ENCODE data around the gene PPT2. TPM values are rescaled to one million over a fixed set of nuclear protein-coding genes. Genes with fewer than 3 reads are reported as not detected.
"Not testable (repeated sequence)": the region's sequence is repeated elsewhere in the genome, so short reads cannot be mapped to it uniquely, and the experiment has no call there.

The PPT2 gene
- total and polyA plus RNA-seq, 2 donors (not counting 3 experiments of a cell fraction or from before 2014, with no cell fraction given), result 27.2 to 47.3 TPM

DNA sequence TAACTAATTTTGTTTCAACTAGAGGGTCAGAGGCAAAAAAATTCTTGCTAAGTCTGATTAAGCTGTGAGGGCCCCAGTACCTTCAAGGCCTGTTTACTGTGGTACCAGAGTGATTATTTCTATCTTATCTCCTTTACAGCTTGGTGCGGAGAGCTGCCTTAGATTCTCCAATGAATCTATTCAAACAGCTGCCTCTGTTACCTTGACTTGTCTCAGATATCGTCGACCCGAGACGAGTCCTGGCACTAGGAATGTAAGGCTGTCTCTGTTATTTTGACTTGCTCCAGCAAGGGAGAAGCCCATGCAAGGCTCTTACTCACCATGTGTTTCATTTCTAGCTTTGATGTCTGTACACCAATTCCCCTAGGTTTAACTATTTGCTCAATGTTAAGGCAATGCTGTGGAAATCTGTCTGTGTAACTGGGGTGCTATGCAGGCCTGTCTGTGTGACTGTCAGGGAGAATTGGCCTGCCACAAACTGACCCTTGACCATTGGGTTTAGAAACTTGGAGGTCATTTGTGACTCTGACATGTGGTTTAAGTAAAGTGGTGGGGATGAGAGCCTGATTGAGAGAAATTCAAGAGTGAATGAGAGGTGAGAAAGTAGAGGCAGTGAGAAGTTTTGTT, 13.4 kb upstream of the PPT2 start:
- DNase-seq (ENCODE audit: low read depth, low spot score) (no peak), FAIRE-seq (no peak)
- TF ChIP-seq, protein P1, sequence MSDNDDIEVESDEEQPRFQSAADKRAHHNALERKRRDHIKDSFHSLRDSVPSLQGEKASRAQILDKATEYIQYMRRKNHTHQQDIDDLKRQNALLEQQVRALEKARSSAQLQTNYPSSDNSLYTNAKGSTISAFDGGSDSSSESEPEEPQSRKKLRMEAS (IDR thresholded peaks at IDR 0.05; ENCODE audit: insufficient read depth, insufficient read length), result no peak
- TF ChIP-seq GATA2 (IDR thresholded peaks at IDR 0.05; ENCODE audit: insufficient read depth, insufficient read length, low read depth, low read length) (no peak), EZH2 (IDR thresholded peaks at IDR 0.05; ENCODE audit: borderline replicate concordance, low read depth, low read length, severe bottlenecking) (no peak), POLR2A (IDR thresholded peaks at IDR 0.05; ENCODE audit: low read depth, low read length) (no peak), MYC (IDR thresholded peaks at IDR 0.05; ENCODE audit: low read depth, low read length) (no peak), POLR2AphosphoS5 (IDR thresholded peaks at IDR 0.05; ENCODE audit: insufficient read depth, low read depth, low read length) (no peak)
- ChIA-PET POLR2A (no interaction called here), CTCF (interaction anchor here (1.0 kb wide), 1 partner anchor 8 kb away, joined by 4 read pairs; no protein-coding TSS in a partner anchor)
- H4K20me1 ChIP-seq (replicated peaks; ENCODE audit: control insufficient read depth, extremely low read depth, insufficient read depth, low read length), result no peaks in the 10 kb centered on the region
- no peaks in the 10 kb centered on the region for H3K4me1 ChIP-seq (ENCODE audit: control insufficient read depth, extremely low read depth, insufficient read depth, low read length)
- no peak overlapping the region for H3K4me2 ChIP-seq (ENCODE audit: insufficient read depth, low read length)
- dilution Hi-C loops (cut with MboI; ENCODE audit: extremely low pct_ligation_motif_present, low sequenced_read_pairs), result no loop called here
- H3K9ac ChIP-seq (replicated peaks; ENCODE audit: extremely low read depth, insufficient read depth, low read length), result no peak overlapping the region
- peaks cover 4 to 8% of the 10 kb centered on the region in 2 experiments for H3K27me3 ChIP-seq (ENCODE audit: control insufficient read depth in 2 of 2, insufficient read depth in 2 of 2, low read length in 2 of 2)
- no peaks in the 10 kb centered on the region for H3K79me2 ChIP-seq (ENCODE audit: control insufficient read depth, insufficient read depth, low read length)
- H2AFZ ChIP-seq (ENCODE audit: low read depth, low read length), result no peak overlapping the region
- no peaks in the 10 kb centered on the region for H3K9me1 ChIP-seq (replicated peaks; ENCODE audit: control insufficient read depth, extremely low read depth, insufficient read depth, low read length)
- H3K36me3 ChIP-seq (ENCODE audit: control insufficient read depth in 2 of 2, extremely low read depth in 1 of 2, insufficient read depth in 2 of 2, low read length in 2 of 2), result no peaks in the 10 kb centered on the region
- H3K4me3 ChIP-seq (replicated peaks in 1 of 3; ENCODE audit: insufficient read depth in 1 of 3, low read depth in 1 of 3, low read length in 3 of 3), result no peak overlapping the region
- no peak overlapping the region for H3K27ac ChIP-seq (ENCODE audit: insufficient read depth, low read depth, low read length)
- no peaks in the 10 kb centered on the region for H3K9me3 ChIP-seq (replicated peaks; ENCODE audit: control insufficient read depth, insufficient read depth, low read length)
- intact Hi-C loops (cut with micrococcal nuclease), result no loop called here
- BruUV-seq (replicated peaks), result no TSS peak

DNA sequence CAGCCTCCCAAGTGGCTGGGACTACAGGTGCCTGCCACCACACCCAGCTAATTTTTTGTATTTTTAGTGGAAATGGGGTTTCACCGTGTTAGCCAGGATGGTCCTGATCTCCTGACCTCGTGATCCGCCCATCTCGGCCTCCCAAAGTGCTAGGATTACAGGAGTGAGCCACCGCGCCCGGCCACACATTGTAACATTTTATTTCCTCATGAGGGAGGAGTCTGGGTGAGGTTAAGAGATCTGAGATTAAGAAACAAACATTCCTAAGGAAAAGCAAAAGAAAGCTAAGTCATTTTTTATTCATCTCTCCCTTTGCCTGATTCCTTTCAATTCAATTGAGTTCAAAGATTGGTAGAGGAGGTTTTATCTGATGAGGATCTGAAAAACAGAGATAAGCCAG, 9.7 kb upstream of the PPT2 start:
- FAIRE-seq; DNase-seq (ENCODE audit: low read depth, low spot score); POLR2A ChIA-PET; H3K9me3 ChIP-seq (replicated peaks; ENCODE audit: control insufficient read depth, insufficient read depth, low read length); H3K4me1 ChIP-seq (ENCODE audit: control insufficient read depth, extremely low read depth, insufficient read depth, low read length); dilution Hi-C loops (cut with MboI; ENCODE audit: extremely low pct_ligation_motif_present, low sequenced_read_pairs); H3K27ac ChIP-seq (ENCODE audit: insufficient read depth, low read depth, low read length); BruUV-seq (replicated peaks); H3K4me2 ChIP-seq (ENCODE audit: insufficient read depth, low read length); H3K9me1 ChIP-seq (replicated peaks; ENCODE audit: control insufficient read depth, extremely low read depth, insufficient read depth, low read length); H3K36me3 ChIP-seq (ENCODE audit: control insufficient read depth in 2 of 2, extremely low read depth in 1 of 2, insufficient read depth in 2 of 2, low read length in 2 of 2); H2AFZ ChIP-seq (ENCODE audit: low read depth, low read length); H3K79me2 ChIP-seq (ENCODE audit: control insufficient read depth, insufficient read depth, low read length); H4K20me1 ChIP-seq (replicated peaks; ENCODE audit: control insufficient read depth, extremely low read depth, insufficient read depth, low read length); intact Hi-C loops (cut with micrococcal nuclease); H3K4me3 ChIP-seq (replicated peaks in 1 of 3; ENCODE audit: insufficient read depth in 1 of 3, low read depth in 1 of 3, low read length in 3 of 3); H3K9ac ChIP-seq (replicated peaks; ENCODE audit: extremely low read depth, insufficient read depth, low read length): not testable (repeated sequence)
- H3K27me3 ChIP-seq (ENCODE audit: control insufficient read depth in 2 of 2, insufficient read depth in 2 of 2, low read length in 2 of 2), result peaks cover 20 to 24% of the 10 kb centered on the region in 2 experiments
- CTCF ChIA-PET, result interaction anchor here (0.6 kb wide), 1 partner anchor 337 kb away, joined by 3 read pairs; no protein-coding TSS in a partner anchor

Data from endothelial cell of umbilical vein (primary cell).